K562 (cell line): ENCODE results near the gene LCP2. TPM values are rescaled to one million over a fixed set of nuclear protein-coding genes. Genes with fewer than 3 reads are reported as not detected.

ENCODE experiments used
- ATAC-seq: fragments of 200-7000 bp; cut with Tn5 transposase; 3 replicates; pipeline ENCODE4 v1.9.1; 2020; ENCODE audit warnings: moderate library complexity
- BruUV-seq: library from RNA; stranded (reverse); fragments of 400-500 nt; replicated peaks from 2 replicates; lab custom pipeline; 2021; lab: Mats Ljungman, UMichigan
- CTCF ChIA-PET: fragments of 300-600 bp; formaldehyde crosslinking; extraction: SDS; loops from one replicate; lab custom pipeline; 2021; ENCODE audit warnings: low intra/inter-chr PET ratio; lab: Yijun Ruan, JAX
- POLR2A ChIA-PET: fragments of 300-600, 350-650 bp; sonication (Branson Sonifier 250); formaldehyde crosslinking; extraction: SDS; loops from one replicate; lab custom pipeline; 2021; ENCODE audit warnings: antibody characterized with exemption, inconsistent platforms; lab: Yijun Ruan, JAX
- DNase-seq, 4 experiments: peaks; one replicate each; pipeline versions ENCODE4 v3.0.0 to v3.0.0-alpha.2; 2011 to 2018; ENCODE audit warnings: low spot score in 3 of 4, mixed read lengths in 3 of 4; ENCODE audit errors: extremely low read depth in 1 of 4
- FAIRE-seq: peaks from 2 replicates; lab custom pipeline; 2011; peaks lifted over from hg19 to GRCh38; lab: Jason Lieb, UNC
- H2AFZ ChIP-seq: 2 replicates; pipeline ENCODE4 v1.6.0; 2011; ENCODE audit warnings: low read depth, low read length, control low read depth, inconsistent platforms
- H3K27ac ChIP-seq: fragments of 200-600 bp; 3 replicates; pipeline ENCODE4 v1.8.0; 2011; ENCODE audit warnings: low read depth, mild to moderate bottlenecking, control low read depth, inconsistent platforms, low read length, moderate library complexity, mixed read lengths; ENCODE audit errors: extremely low read depth
- H3K27me3 ChIP-seq, 2 experiments: fragments of 300-600 bp in 1 of 2; 2 replicates in 1 of 2; 3 replicates in 1 of 2; pipeline versions ENCODE4 v1.6.0 to v1.8.0; 2011; ENCODE audit warnings: inconsistent platforms in 2 of 2, low read length in 2 of 2, mild to moderate bottlenecking in 1 of 2, mixed read lengths in 1 of 2, moderate library complexity in 1 of 2; ENCODE audit not compliant: control insufficient read depth in 2 of 2, insufficient read depth in 2 of 2
- H3K36me3 ChIP-seq: fragments of 300-600 bp; 3 replicates; pipeline ENCODE4 v1.8.0; 2011; ENCODE audit warnings: mild to moderate bottlenecking, low read length, inconsistent platforms; ENCODE audit not compliant: control insufficient read depth, insufficient read depth
- H3K4me1 ChIP-seq, 2 experiments: fragments of 200-600 bp in 1 of 2; replicated peaks in 1 of 2; 2 replicates in 1 of 2; 3 replicates in 1 of 2; pipeline versions ENCODE4 v1.5.1 to v1.8.0; 2011; ENCODE audit warnings: inconsistent platforms in 2 of 2, low read length in 2 of 2, mild to moderate bottlenecking in 1 of 2, mixed read lengths in 1 of 2, moderate library complexity in 1 of 2; ENCODE audit not compliant: control insufficient read depth in 2 of 2, insufficient read depth in 2 of 2
- H3K4me2 ChIP-seq: 2 replicates; pipeline ENCODE4 v1.6.1; 2011; ENCODE audit warnings: low read length, control low read depth, inconsistent platforms, mixed read lengths; ENCODE audit not compliant: insufficient read depth
- H3K4me3 ChIP-seq: fragments of 200-600 bp; sonication (generic), shearing (Covaris generic); 2 replicates; pipeline ENCODE4 v1.5.1; 2016; ENCODE audit warnings: control low read depth, inconsistent platforms
- H3K79me2 ChIP-seq: fragments of 200-600 bp; 3 replicates; pipeline ENCODE4 v1.8.0; 2011; ENCODE audit warnings: low read length, inconsistent platforms; ENCODE audit not compliant: control insufficient read depth, insufficient read depth
- H3K9ac ChIP-seq, 2 experiments: 2 replicates each; pipeline versions ENCODE4 v1.6.0 to v1.6.1; 2011; ENCODE audit warnings: low read depth in 2 of 2, low read length in 2 of 2, control low read depth in 1 of 2, inconsistent platforms in 1 of 2, mild to moderate bottlenecking in 1 of 2, mixed read lengths in 1 of 2; ENCODE audit not compliant: insufficient read depth in 1 of 2
- H3K9me1 ChIP-seq: one replicate; pipeline ENCODE4 v1.6.0; 2011; ENCODE audit warnings: inconsistent platforms, mild to moderate bottlenecking, low read length, moderate library complexity; ENCODE audit not compliant: control insufficient read depth, insufficient read depth
- H3K9me3 ChIP-seq: replicated peaks from 2 replicates; pipeline ENCODE4 v1.5.1; 2011; ENCODE audit warnings: low read depth, low read length, inconsistent platforms; ENCODE audit not compliant: control insufficient read depth, insufficient read depth
- H4K20me1 ChIP-seq: replicated peaks from 2 replicates; pipeline ENCODE4 v1.6.1; 2011; ENCODE audit warnings: low read length, inconsistent platforms, mixed read lengths; ENCODE audit not compliant: control insufficient read depth, insufficient read depth
- ARID4B ChIP-seq: sonication (generic); formaldehyde crosslinking; IDR thresholded peaks from 2 replicates; pipeline ENCODE4 v1.8.0; 2022; ENCODE audit warnings: mild to moderate bottlenecking, missing genetic modification reagents
- CHD4 ChIP-seq: fragments of 200-600 bp; sonication (generic); IDR thresholded peaks from 3 replicates; pipeline ENCODE4 v1.6.1; 2012; ENCODE audit warnings: low read depth, mild to moderate bottlenecking, mixed read lengths, low read length, inconsistent platforms; ENCODE audit not compliant: insufficient read depth, insufficient replicate concordance, poor library complexity, severe bottlenecking
- CLOCK ChIP-seq: fragments of 250-450 bp; sonication (Bioruptor Pico); IDR thresholded peaks from 2 replicates; pipeline ENCODE4 v1.4.0; 2020; ENCODE audit warnings: mild to moderate bottlenecking, moderate library complexity, borderline replicate concordance
- NCOA6 ChIP-seq: fragments of 450-650 bp; IDR thresholded peaks from 2 replicates; pipeline ENCODE4 v1.6.1; 2017; ENCODE audit warnings: mild to moderate bottlenecking
- OTX1 ChIP-seq: fragments of 450-650 bp; formaldehyde crosslinking; IDR thresholded peaks from 2 replicates; pipeline ENCODE4 v1.4.0; 2022; ENCODE audit warnings: mild to moderate bottlenecking
- RBM39 ChIP-seq: fragments of 200-400 bp; formaldehyde crosslinking; optimal IDR thresholded peaks from 2 replicates; pipeline ENCODE3; 2018; ENCODE audit warnings: low read depth, low read length
- SMARCA4 ChIP-seq: fragments of 450-650 bp; IDR thresholded peaks from 2 replicates; pipeline ENCODE4 v1.6.1; 2016
- SOX6 ChIP-seq: fragments of 450-650 bp; IDR thresholded peaks from 2 replicates; pipeline ENCODE4 v1.6.1; 2014; ENCODE audit warnings: mild to moderate bottlenecking
- ZNF431 ChIP-seq: sonication (generic); formaldehyde crosslinking; IDR thresholded peaks from 2 replicates; pipeline ENCODE4 v1.8.0; 2022; ENCODE audit warnings: mild to moderate bottlenecking, missing genetic modification reagents
- in situ Hi-C: fragments of 300-500 bp; cut with MboI; formaldehyde crosslinking; loops from 4 replicates; pipeline ENCODE4 v1.15.0; 2018; ENCODE audit warnings: inconsistent platforms, mixed read lengths
- intact Hi-C: fragments of 100-400 bp; cut with micrococcal nuclease; formaldehyde crosslinking; loops from 2 replicates; pipeline ENCODE4 v1.14.2; 2022
- polyA plus RNA-seq, 8 experiments: library from polyadenylated mRNA; depleted of rRNA in 4 of 8; stranded (reverse) in 5 of 8; unstranded in 3 of 8; fragments of >200 nt; fragmentation: Nextera tagmentation in 2 of 8; fragmentation: Illumina TruSeq in 1 of 8; extraction: Ambion mirVana in 2 of 8; extraction: Trizol in 1 of 8; gene quantifications; 2 replicates each; pipeline versions ENCODE4 v1.2.1 to v1.2.3, GENCODE V29; 2011 to 2014; ENCODE audit warnings: inconsistent platforms in 1 of 8, missing spikeins in 1 of 8
- total RNA-seq, 7 experiments: library from RNA; depleted of rRNA in 6 of 7; stranded (reverse); fragments of >200 nt in 6 of 7; fragmentation: Illumina TruSeq in 2 of 7; extraction: Trizol in 2 of 7; gene quantifications; 2 replicates each; pipeline versions ENCODE4 v1.2.1 to v1.2.3, GENCODE V29; 2011 to 2021; ENCODE audit warnings: low replicate concordance in 1 of 7

The LCP2 gene
- total and polyA plus RNA-seq, 9 of the 15 experiments (the other 6 are each of a cell fraction or from before 2014, with no cell fraction given) = 4.0 to 31.3 (median 14.6) TPM

- ChIA-PET CTCF (no interaction called here), POLR2A (no interaction called here)
- H4K20me1 ChIP-seq = no peaks in the 10 kb centered on the region; the same call in 1 of the 2 replicates
- in situ Hi-C loops (loop anchor here (10.0 to 25.0 kb wide), 2 partner anchors 401 to 1236 kb away; no protein-coding TSS in a partner anchor), intact Hi-C loops (no loop called here)
- no TSS peak for BruUV-seq
- H3K9ac ChIP-seq = no peak overlapping the region
- no peak for ATAC-seq
- H3K4me1 ChIP-seq = no peaks in the 10 kb centered on the region
- no peak overlapping the region for H3K4me3 ChIP-seq
- TF ChIP-seq ZNF431 (no peak), NCOA6 (no peak), SMARCA4 (no peak), RBM39 (no peak), SOX6 (no peak), ARID4B (CRISPR knock-in tag) (no peak), CLOCK (CRISPR knock-in tag) (no peak), CHD4 (no peak), OTX1 (CRISPR knock-in tag) (no peak)
- no peak for FAIRE-seq
- no peak overlapping the region for H3K27ac ChIP-seq
- H2AFZ ChIP-seq = no peak overlapping the region
- H3K79me2 ChIP-seq = no peaks in the 10 kb centered on the region
- no peaks in the 10 kb centered on the region for H3K36me3 ChIP-seq
- no peaks in the 10 kb centered on the region for H3K9me3 ChIP-seq
- H3K27me3 ChIP-seq = no peaks in the 10 kb centered on the region
- H3K4me2 ChIP-seq = no peak overlapping the region
- DNase-seq = no peak
- H3K9me1 ChIP-seq = no peaks in the 10 kb centered on the region
These were observed 74.2 kb downstream of the LCP2 start for GRCh38 chr5:170223360-170223759.
